Caco-2 (cell line): ENCODE data around the gene METTL21A. TPM values are rescaled to one million over a fixed set of nuclear protein-coding genes. Genes with fewer than 3 reads are reported as not detected.

Experiments used
- BruUV-seq: library from RNA; stranded (reverse); fragments of 400-500 nt; replicated peaks from 2 replicates; lab custom pipeline; 2021; lab: Mats Ljungman, UMichigan
- CTCF ChIA-PET: fragments of 300-600 bp; sonication (Branson Sonifier 250); formaldehyde crosslinking; loops from one replicate; lab custom pipeline; 2022; ENCODE audit warnings: antibody characterized with exemption; lab: Charles Lee
- POLR2A ChIA-PET: fragments of 300-600 bp; sonication (Branson Sonifier 250); formaldehyde crosslinking; loops from one replicate; lab custom pipeline; 2022; ENCODE audit warnings: antibody characterized with exemption; lab: Charles Lee
- DNase-seq, 2 experiments: peaks; one replicate each; pipeline versions ENCODE4 v3.0.0 to v3.0.0-alpha.2; 2020 to 2022
- H3K27me3 ChIP-seq: replicated peaks from 2 replicates; pipeline ENCODE4 v1.6.0; 2011; ENCODE audit warnings: low read length; ENCODE audit not compliant: control insufficient read depth, insufficient read depth
- H3K36me3 ChIP-seq: 2 replicates; pipeline ENCODE4 v1.5.1; 2011; ENCODE audit warnings: low read length; ENCODE audit not compliant: control insufficient read depth, insufficient read depth
- H3K4me1 ChIP-seq: fragments of 250-450 bp; sonication (Bioruptor Pico); 2 replicates; pipeline ENCODE4 v1.5.1; 2020; ENCODE audit warnings: mild to moderate bottlenecking
- H3K4me3 ChIP-seq: 2 replicates; pipeline ENCODE4 v1.5.1; 2011; ENCODE audit warnings: low read depth, mild to moderate bottlenecking, control low read depth, low read length
- H3K9me3 ChIP-seq: fragments of 250-450 bp; sonication (Bioruptor Pico); 2 replicates; pipeline ENCODE4 v1.5.1; 2020; ENCODE audit warnings: mild to moderate bottlenecking, moderate library complexity
- H3K27ac Mint-ChIP-seq: one replicate; pipeline ENCODE4 v1.8.0; 2022; ENCODE audit warnings: mixed read lengths; ENCODE audit not compliant: unreplicated experiment
- H3K27me3 Mint-ChIP-seq: one replicate; pipeline ENCODE4 v1.8.0; 2022; ENCODE audit warnings: mixed read lengths; ENCODE audit not compliant: insufficient read depth, unreplicated experiment
- H3K36me3 Mint-ChIP-seq: one replicate; pipeline ENCODE4 v1.8.0; 2022; ENCODE audit warnings: mild to moderate bottlenecking, mixed read lengths; ENCODE audit not compliant: insufficient read depth, unreplicated experiment
- H3K4me1 Mint-ChIP-seq: one replicate; pipeline ENCODE4 v1.8.0; 2022; ENCODE audit warnings: low read depth, mixed read lengths; ENCODE audit not compliant: unreplicated experiment
- H3K4me3 Mint-ChIP-seq: one replicate; pipeline ENCODE4 v1.8.0; 2022; ENCODE audit warnings: mild to moderate bottlenecking, moderate library complexity, mixed read lengths; ENCODE audit not compliant: unreplicated experiment
- H3K9me3 Mint-ChIP-seq: one replicate; pipeline ENCODE4 v1.8.0; 2022; ENCODE audit warnings: mixed read lengths; ENCODE audit not compliant: unreplicated experiment
- intact Hi-C: fragments of 100-400 bp; cut with micrococcal nuclease; formaldehyde crosslinking; loops from one replicate; pipeline ENCODE4 v1.10.0; 2022; ENCODE audit not compliant: unreplicated experiment
- total RNA-seq: library from RNA; stranded (reverse); gene quantifications from 2 replicates; pipeline ENCODE4 v1.2.3, GENCODE V29; 2022
- TF ChIP-seq, protein P1 (sequence below), 2 experiments: fragments of 200-600 bp in 1 of 2; IDR thresholded peaks; 1 replicate in 1 of 2; 2 replicates in 1 of 2; pipeline versions ENCODE4 v1.5.1 to v1.8.0; 2011 to 2022; ENCODE audit warnings: antibody characterized with exemption in 1 of 2, control low read depth in 1 of 2, inconsistent platforms in 1 of 2, low read depth in 1 of 2, low read length in 1 of 2, mild to moderate bottlenecking in 1 of 2, moderate library complexity in 1 of 2; ENCODE audit not compliant: insufficient read depth in 1 of 2, severe bottlenecking in 1 of 2, unreplicated experiment in 1 of 2

Gene METTL21A
- total RNA-seq, 1 experiment from 2014 or later, result 31.0 TPM

DNA sequence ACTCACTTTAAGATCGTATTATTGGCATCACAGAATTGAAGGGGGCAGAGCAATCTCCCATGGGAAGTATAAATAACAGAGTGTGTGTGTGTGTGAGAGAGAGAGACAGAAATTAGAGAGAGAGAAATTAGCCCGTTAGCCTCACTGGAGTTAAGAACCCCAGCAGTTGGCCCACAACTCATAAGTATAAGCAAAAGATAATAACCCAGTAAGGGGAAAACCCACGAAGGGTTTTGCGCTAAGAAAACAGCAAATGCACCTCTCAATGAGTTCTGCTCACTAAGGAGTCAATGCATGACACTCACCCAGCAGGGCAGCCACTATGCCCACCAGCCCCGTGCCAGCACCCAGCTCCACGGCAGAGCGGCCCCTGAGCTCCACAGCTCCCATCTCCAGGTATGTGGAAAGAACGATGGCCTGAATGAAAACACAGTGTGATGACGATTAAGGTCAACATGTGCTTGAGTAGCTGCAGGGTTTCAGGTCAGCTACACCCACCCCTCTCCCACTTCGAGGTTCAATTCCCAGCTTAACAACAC lies 3.6 kb downstream of the METTL21A start:
- Histone ChIP-seq H3K27me3 (no peaks in the 10 kb centered on the region), H3K9me3 (no peaks in the 10 kb centered on the region), H3K4me3 (no peak overlapping the region), H3K4me1 (peaks cover 11% of the 10 kb centered on the region), H3K36me3 (peaks cover 4% of the 10 kb centered on the region)
- no peaks in the 10 kb centered on the region for H3K9me3 Mint-ChIP-seq
- no TSS peak for BruUV-seq
- CTCF ChIA-PET, result no interaction called here
- H3K27me3 Mint-ChIP-seq, result no peaks in the 10 kb centered on the region
- TF ChIP-seq, protein P1, sequence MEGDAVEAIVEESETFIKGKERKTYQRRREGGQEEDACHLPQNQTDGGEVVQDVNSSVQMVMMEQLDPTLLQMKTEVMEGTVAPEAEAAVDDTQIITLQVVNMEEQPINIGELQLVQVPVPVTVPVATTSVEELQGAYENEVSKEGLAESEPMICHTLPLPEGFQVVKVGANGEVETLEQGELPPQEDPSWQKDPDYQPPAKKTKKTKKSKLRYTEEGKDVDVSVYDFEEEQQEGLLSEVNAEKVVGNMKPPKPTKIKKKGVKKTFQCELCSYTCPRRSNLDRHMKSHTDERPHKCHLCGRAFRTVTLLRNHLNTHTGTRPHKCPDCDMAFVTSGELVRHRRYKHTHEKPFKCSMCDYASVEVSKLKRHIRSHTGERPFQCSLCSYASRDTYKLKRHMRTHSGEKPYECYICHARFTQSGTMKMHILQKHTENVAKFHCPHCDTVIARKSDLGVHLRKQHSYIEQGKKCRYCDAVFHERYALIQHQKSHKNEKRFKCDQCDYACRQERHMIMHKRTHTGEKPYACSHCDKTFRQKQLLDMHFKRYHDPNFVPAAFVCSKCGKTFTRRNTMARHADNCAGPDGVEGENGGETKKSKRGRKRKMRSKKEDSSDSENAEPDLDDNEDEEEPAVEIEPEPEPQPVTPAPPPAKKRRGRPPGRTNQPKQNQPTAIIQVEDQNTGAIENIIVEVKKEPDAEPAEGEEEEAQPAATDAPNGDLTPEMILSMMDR (IDR thresholded peaks at IDR 0.05; ENCODE audit: insufficient read depth in 1 of 2, low read depth in 1 of 2, low read length in 1 of 2, severe bottlenecking in 1 of 2, unreplicated experiment in 1 of 2), result no peak
- no peak overlapping the region for H3K27ac Mint-ChIP-seq
- no peak for DNase-seq
- intact Hi-C loops, result loop anchor here (10.0 kb wide), 2 partner anchors 413 to 453 kb away; no protein-coding TSS in a partner anchor
- POLR2A ChIA-PET, result interaction anchor here (0.8 to 1.0 kb wide), 3 partner anchors 18 to 92 kb away, joined by 3 to 5 read pairs (median 3); partner anchors contain the start of genes CCNYL1 and CREB1
- peaks cover 51% of the 10 kb centered on the region for H3K36me3 Mint-ChIP-seq
- H3K4me1 Mint-ChIP-seq, result peaks cover 13% of the 10 kb centered on the region
- H3K4me3 Mint-ChIP-seq, result no peak overlapping the region

GRCh38 chr2:207619764-207620203 lies 5.4 kb downstream of the METTL21A start:
- peaks cover 4% of the 10 kb centered on the region for H3K36me3 ChIP-seq
- DNase-seq, result no peak
- H3K4me1 ChIP-seq, result peaks cover 15% of the 10 kb centered on the region
- TF ChIP-seq, protein P1 (IDR thresholded peaks at IDR 0.05; ENCODE audit: insufficient read depth in 1 of 2, low read depth in 1 of 2, low read length in 1 of 2, severe bottlenecking in 1 of 2, unreplicated experiment in 1 of 2), result no peak
- intact Hi-C loops, result loop anchor here (10.0 kb wide), 2 partner anchors 415 to 455 kb away; no protein-coding TSS in a partner anchor
- ChIA-PET POLR2A (no interaction called here), CTCF (no interaction called here)
- H3K4me1 Mint-ChIP-seq, result peaks cover 13% of the 10 kb centered on the region
- H3K36me3 Mint-ChIP-seq, result peaks cover 54% of the 10 kb centered on the region
- H3K27me3 ChIP-seq, result no peaks in the 10 kb centered on the region
- no peaks in the 10 kb centered on the region for H3K9me3 ChIP-seq
- H3K4me3 Mint-ChIP-seq, result no peak overlapping the region
- no TSS peak for BruUV-seq
- no peaks in the 10 kb centered on the region for H3K27me3 Mint-ChIP-seq
- no peaks in the 10 kb centered on the region for H3K9me3 Mint-ChIP-seq
- no peak overlapping the region for H3K4me3 ChIP-seq
- no peak overlapping the region for H3K27ac Mint-ChIP-seq

DNA sequence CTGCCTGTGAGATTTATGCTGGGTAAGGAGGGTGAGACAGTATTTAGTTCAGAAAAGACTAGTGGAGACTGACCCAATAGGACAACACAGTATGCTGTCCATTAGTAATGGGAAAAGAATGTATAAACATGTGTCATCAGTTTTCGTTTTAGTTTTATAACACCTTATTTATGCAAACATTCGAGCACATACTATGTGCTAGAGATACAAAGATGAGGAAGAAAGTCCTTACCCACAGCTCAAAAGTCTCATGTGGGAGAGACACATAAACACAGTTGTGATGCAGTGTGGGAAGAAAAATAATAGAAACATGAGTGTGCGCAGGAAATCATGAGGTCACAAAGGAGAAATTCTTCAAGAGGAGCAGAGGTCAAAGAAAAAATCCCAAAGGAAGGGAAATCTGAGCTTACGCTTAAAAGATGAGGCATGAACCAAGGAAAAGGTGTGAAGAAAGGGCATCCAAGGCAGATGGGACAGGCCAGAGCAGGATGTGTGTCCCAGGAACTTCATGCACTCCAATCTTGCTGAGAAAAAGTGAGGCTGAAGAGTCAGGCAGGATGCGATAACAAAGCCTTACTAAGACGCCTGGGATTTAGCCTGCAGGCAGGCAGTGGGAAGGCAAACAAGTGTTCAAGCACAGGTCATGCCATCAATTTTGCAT lies 8.1 kb downstream of the METTL21A start:
- DNase-seq, result no peak
- no peak overlapping the region for H3K4me3 ChIP-seq
- H3K9me3 ChIP-seq, result no peaks in the 10 kb centered on the region
- Mint-ChIP-seq H3K27me3 (no peaks in the 10 kb centered on the region), H3K27ac (peak overlapping the region; percentile 33), H3K4me3 (no peak overlapping the region), H3K9me3 (no peaks in the 10 kb centered on the region), H3K4me1 (peaks cover 13% of the 10 kb centered on the region), H3K36me3 (peaks cover 60% of the 10 kb centered on the region)
- intact Hi-C loops, result no loop called here
- no TSS peak for BruUV-seq
- TF ChIP-seq, protein P1 (IDR thresholded peaks at IDR 0.05; ENCODE audit: insufficient read depth in 1 of 2, low read depth in 1 of 2, low read length in 1 of 2, severe bottlenecking in 1 of 2, unreplicated experiment in 1 of 2), result no peak
- peaks cover 4% of the 10 kb centered on the region for H3K36me3 ChIP-seq
- H3K4me1 ChIP-seq, result peaks cover 15% of the 10 kb centered on the region
- CTCF ChIA-PET, result no interaction called here
- POLR2A ChIA-PET, result interaction anchor here (0.5 kb wide), 1 partner anchor 94 kb away, joined by 3 read pairs; the partner anchor contains the start of gene CCNYL1
- no peaks in the 10 kb centered on the region for H3K27me3 ChIP-seq
